Epidermal melanocyte (primary cell): ENCODE measurements around the gene KCNJ8.
"Not testable (repeated sequence)": the region's sequence is repeated elsewhere in the genome, so short reads cannot be mapped to it uniquely, and the experiment has no call there.

Experiments
- DNase-seq: peaks from one replicate; pipeline ENCODE4 v3.0.0; 2011; ENCODE audit warnings: low spot score; ENCODE audit not compliant: insufficient read length

KCNJ8 gene

GRCh38 chr12:21786041-21786531 is 11.6 kb upstream of the KCNJ8 start:
- DNase-seq: no peak

GRCh38 chr12:21782723-21783122 is 8.2 kb upstream of the KCNJ8 start:
- DNase-seq: not testable (repeated sequence)

GRCh38 chr12:21780786-21781185 is 6.3 kb upstream of the KCNJ8 start:
- DNase-seq: no peak

GRCh38 chr12:21776175-21776574 is 1.7 kb upstream of the KCNJ8 start:
- no peak for DNase-seq

GRCh38 chr12:21775133-21775820 is 771 bp upstream of the KCNJ8 start:
- DNase-seq: no peak

- DNase-seq: no peak
Measured at GRCh38 chr12:21773806-21774205, 700 bp downstream of the KCNJ8 start.

GRCh38 chr12:21773263-21773741 is 1.2 kb downstream of the KCNJ8 start:
- DNase-seq: no peak

- DNase-seq: no peak
Measured at GRCh38 chr12:21771311-21771710, 3.2 kb downstream of the KCNJ8 start.

GRCh38 chr12:21769307-21769706 is 5.2 kb downstream of the KCNJ8 start:
- DNase-seq: no peak

- DNase-seq: no peak
Measured at GRCh38 chr12:21766403-21766802, 8.1 kb downstream of the KCNJ8 start.

GRCh38 chr12:21764950-21765349 is 9.6 kb downstream of the KCNJ8 start:
- no peak for DNase-seq

- DNase-seq: no peak
Measured at GRCh38 chr12:21764065-21764464, 10.4 kb downstream of the KCNJ8 start.

GRCh38 chr12:21763531-21763930 is 11.0 kb downstream of the KCNJ8 start:
- DNase-seq: no peak

GRCh38 chr12:21759737-21760136 is 14.8 kb downstream of the KCNJ8 start:
- no peak for DNase-seq

- no peak for DNase-seq
Measured at GRCh38 chr12:21757735-21758134, 16.8 kb downstream of the KCNJ8 start.

- DNase-seq: no peak
Measured at GRCh38 chr12:21756699-21757098, 17.8 kb downstream of the KCNJ8 start.

- no peak for DNase-seq
Measured at GRCh38 chr12:21751517-21751916, 23.0 kb downstream of the KCNJ8 start.

- no peak for DNase-seq
Measured at GRCh38 chr12:21745258-21745657, 29.2 kb downstream of the KCNJ8 start.

GRCh38 chr12:21731144-21731543 is 43.4 kb downstream of the KCNJ8 start:
- DNase-seq: no peak

GRCh38 chr12:21725731-21726130 is 48.8 kb downstream of the KCNJ8 start:
- no peak for DNase-seq

GRCh38 chr12:21718944-21719650 is 55.4 kb downstream of the KCNJ8 start:
- no peak for DNase-seq

- no peak for DNase-seq
Measured at GRCh38 chr12:21718403-21718802, 56.1 kb downstream of the KCNJ8 start.

GRCh38 chr12:21717767-21718166 is 56.7 kb downstream of the KCNJ8 start:
- no peak for DNase-seq
